ENCODE results near the gene REC114. TPM values are rescaled to one million over a fixed set of nuclear protein-coding genes. Genes with fewer than 3 reads are reported as not detected.
"Not testable (repeated sequence)": the region's sequence is repeated elsewhere in the genome, so short reads cannot be mapped to it uniquely, and the experiment has no call there.

The REC114 gene
- not detected for total RNA-seq

GRCh38 chr15:73442968-73443367, at the start of gene REC114:
TSS of gene REC114 (plus strand) at chr15:73443164. CDS start at chr15:73443186, 22 bp downstream.
- no peak for DNase-seq (ENCODE audit: low spot score)

- no peak for DNase-seq (ENCODE audit: low spot score)
These were observed 49.6 kb upstream of the REC114 start for GRCh38 chr15:73393336-73393735.

GRCh38 chr15:73394782-73395181, 48.2 kb upstream of the REC114 start:
- DNase-seq (ENCODE audit: low spot score), result no peak

- DNase-seq (ENCODE audit: low spot score), result no peak
These were observed 47.3 kb upstream of the REC114 start for GRCh38 chr15:73395671-73396070.

GRCh38 chr15:73397461-73397860, 45.5 kb upstream of the REC114 start:
- DNase-seq (ENCODE audit: low spot score), result no peak

GRCh38 chr15:73398861-73399260, 44.1 kb upstream of the REC114 start:
- DNase-seq (ENCODE audit: low spot score), result no peak

- not testable (repeated sequence) for DNase-seq (ENCODE audit: low spot score)
These were observed 42.7 kb upstream of the REC114 start for GRCh38 chr15:73400222-73400621.

- DNase-seq (ENCODE audit: low spot score), result no peak
These were observed 39.8 kb upstream of the REC114 start for GRCh38 chr15:73403171-73403570.

GRCh38 chr15:73414876-73415275, 28.1 kb upstream of the REC114 start:
- no peak for DNase-seq (ENCODE audit: low spot score)

- DNase-seq (ENCODE audit: low spot score), result no peak
These were observed 18.5 kb upstream of the REC114 start for GRCh38 chr15:73424506-73424905.

- no peak for DNase-seq (ENCODE audit: low spot score)
These were observed 17.5 kb upstream of the REC114 start for GRCh38 chr15:73425510-73425909.

- DNase-seq (ENCODE audit: low spot score), result no peak
These were observed 16.5 kb upstream of the REC114 start for GRCh38 chr15:73426323-73426994.

- DNase-seq (ENCODE audit: low spot score), result not testable (repeated sequence)
These were observed 11.6 kb upstream of the REC114 start for GRCh38 chr15:73431329-73431728.

GRCh38 chr15:73433873-73434272, 9.1 kb upstream of the REC114 start:
- no peak for DNase-seq (ENCODE audit: low spot score)

GRCh38 chr15:73436613-73437012, 6.4 kb upstream of the REC114 start:
- no peak for DNase-seq (ENCODE audit: low spot score)

GRCh38 chr15:73437543-73438109, 5.3 kb upstream of the REC114 start:
- DNase-seq (ENCODE audit: low spot score), result no peak

- DNase-seq (ENCODE audit: low spot score), result no peak
These were observed 4.3 kb upstream of the REC114 start for GRCh38 chr15:73438651-73439050.

- no peak for DNase-seq (ENCODE audit: low spot score)
These were observed 2.4 kb upstream of the REC114 start for GRCh38 chr15:73440571-73440970.

- DNase-seq (ENCODE audit: low spot score), result no peak
These were observed 543 bp upstream of the REC114 start for GRCh38 chr15:73442421-73442820.

GRCh38 chr15:73447471-73447870, 4.5 kb downstream of the REC114 start:
- DNase-seq (ENCODE audit: low spot score), result not testable (repeated sequence)

GRCh38 chr15:73448158-73448758, 5.3 kb downstream of the REC114 start:
- DNase-seq (ENCODE audit: low spot score), result not testable (repeated sequence)

GRCh38 chr15:73449980-73450379, 7.0 kb downstream of the REC114 start:
- DNase-seq (ENCODE audit: low spot score), result not testable (repeated sequence)

- DNase-seq (ENCODE audit: low spot score), result no peak
These were observed 11.1 kb downstream of the REC114 start for GRCh38 chr15:73454096-73454495.

Measured in ureter (tissue), 1 donor.